ENCODE data around the gene PRDM9.

DNA sequence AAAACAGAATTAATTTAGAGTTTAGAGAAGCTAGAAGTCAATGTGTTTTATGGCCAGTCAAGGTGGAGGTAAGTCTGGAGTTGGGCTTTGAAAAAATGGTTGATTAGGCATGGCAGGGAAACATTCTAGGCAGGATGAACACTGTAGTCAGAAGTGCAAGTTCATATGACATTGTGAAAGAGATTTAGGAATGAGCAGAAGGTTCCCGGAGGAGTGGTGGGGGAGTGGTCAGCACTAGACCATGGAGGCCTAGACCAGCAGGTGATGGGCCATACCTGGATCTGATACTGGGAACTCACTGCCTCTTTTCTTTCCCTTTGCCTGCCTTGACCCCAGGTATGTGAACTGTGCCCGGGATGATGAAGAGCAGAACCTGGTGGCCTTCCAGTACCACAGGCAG, 16.6 kb downstream of the PRDM9 start:
- TF ChIP-seq ZNF232 (CRISPR knock-in tag; IDR thresholded peaks at IDR 0.05) (no peak), CXXC5 (CRISPR knock-in tag; IDR thresholded peaks at IDR 0.05) (no peak), NR3C1 (CRISPR knock-in tag; IDR thresholded peaks at IDR 0.05) (no peak), KDM4B (IDR thresholded peaks at IDR 0.05; ENCODE audit: borderline replicate concordance in 2 of 2, low read depth in 1 of 2) (no peak), CTCF (IDR thresholded peaks at IDR 0.05 in 2 of 3, conservative IDR thresholded peaks at IDR 0.05 in 1 of 3; ENCODE audit: insufficient read depth in 2 of 3, low read depth in 1 of 3, low read length in 3 of 3) (no peak), SMC3 (conservative IDR thresholded peaks at IDR 0.05; ENCODE audit: insufficient read depth, low read depth, low read length) (no peak), ZNF274 (IDR thresholded peaks at IDR 0.05; ENCODE audit: borderline replicate concordance, low read depth, low read length) (no peak), SETDB1 (IDR thresholded peaks at IDR 0.05; ENCODE audit: low read length) (no peak), CEBPZ (IDR thresholded peaks at IDR 0.05; ENCODE audit: borderline replicate concordance, low read depth, low read length) (no peak), NELFE (IDR thresholded peaks at IDR 0.05; ENCODE audit: insufficient read depth, insufficient read length) (no peak)
- TF ChIP-seq, protein P1, sequence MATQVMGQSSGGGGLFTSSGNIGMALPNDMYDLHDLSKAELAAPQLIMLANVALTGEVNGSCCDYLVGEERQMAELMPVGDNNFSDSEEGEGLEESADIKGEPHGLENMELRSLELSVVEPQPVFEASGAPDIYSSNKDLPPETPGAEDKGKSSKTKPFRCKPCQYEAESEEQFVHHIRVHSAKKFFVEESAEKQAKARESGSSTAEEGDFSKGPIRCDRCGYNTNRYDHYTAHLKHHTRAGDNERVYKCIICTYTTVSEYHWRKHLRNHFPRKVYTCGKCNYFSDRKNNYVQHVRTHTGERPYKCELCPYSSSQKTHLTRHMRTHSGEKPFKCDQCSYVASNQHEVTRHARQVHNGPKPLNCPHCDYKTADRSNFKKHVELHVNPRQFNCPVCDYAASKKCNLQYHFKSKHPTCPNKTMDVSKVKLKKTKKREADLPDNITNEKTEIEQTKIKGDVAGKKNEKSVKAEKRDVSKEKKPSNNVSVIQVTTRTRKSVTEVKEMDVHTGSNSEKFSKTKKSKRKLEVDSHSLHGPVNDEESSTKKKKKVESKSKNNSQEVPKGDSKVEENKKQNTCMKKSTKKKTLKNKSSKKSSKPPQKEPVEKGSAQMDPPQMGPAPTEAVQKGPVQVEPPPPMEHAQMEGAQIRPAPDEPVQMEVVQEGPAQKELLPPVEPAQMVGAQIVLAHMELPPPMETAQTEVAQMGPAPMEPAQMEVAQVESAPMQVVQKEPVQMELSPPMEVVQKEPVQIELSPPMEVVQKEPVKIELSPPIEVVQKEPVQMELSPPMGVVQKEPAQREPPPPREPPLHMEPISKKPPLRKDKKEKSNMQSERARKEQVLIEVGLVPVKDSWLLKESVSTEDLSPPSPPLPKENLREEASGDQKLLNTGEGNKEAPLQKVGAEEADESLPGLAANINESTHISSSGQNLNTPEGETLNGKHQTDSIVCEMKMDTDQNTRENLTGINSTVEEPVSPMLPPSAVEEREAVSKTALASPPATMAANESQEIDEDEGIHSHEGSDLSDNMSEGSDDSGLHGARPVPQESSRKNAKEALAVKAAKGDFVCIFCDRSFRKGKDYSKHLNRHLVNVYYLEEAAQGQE (IDR thresholded peaks at IDR 0.05; ENCODE audit: borderline replicate concordance) = no peak
- TF ChIP-seq, protein P1 (CRISPR knock-in tag; IDR thresholded peaks at IDR 0.05; ENCODE audit: low read depth) = no peak
